ENCODE data around the gene PPP2R2B. TPM values are rescaled to one million over a fixed set of nuclear protein-coding genes. Genes with fewer than 3 reads are reported as not detected.

The PPP2R2B gene
- total RNA-seq, 3 donors from 2014 or later (not counting 1 experiment from before 2014, with no cell fraction given) = 44.9 to 68.3 (median 63.7) TPM

DNA sequence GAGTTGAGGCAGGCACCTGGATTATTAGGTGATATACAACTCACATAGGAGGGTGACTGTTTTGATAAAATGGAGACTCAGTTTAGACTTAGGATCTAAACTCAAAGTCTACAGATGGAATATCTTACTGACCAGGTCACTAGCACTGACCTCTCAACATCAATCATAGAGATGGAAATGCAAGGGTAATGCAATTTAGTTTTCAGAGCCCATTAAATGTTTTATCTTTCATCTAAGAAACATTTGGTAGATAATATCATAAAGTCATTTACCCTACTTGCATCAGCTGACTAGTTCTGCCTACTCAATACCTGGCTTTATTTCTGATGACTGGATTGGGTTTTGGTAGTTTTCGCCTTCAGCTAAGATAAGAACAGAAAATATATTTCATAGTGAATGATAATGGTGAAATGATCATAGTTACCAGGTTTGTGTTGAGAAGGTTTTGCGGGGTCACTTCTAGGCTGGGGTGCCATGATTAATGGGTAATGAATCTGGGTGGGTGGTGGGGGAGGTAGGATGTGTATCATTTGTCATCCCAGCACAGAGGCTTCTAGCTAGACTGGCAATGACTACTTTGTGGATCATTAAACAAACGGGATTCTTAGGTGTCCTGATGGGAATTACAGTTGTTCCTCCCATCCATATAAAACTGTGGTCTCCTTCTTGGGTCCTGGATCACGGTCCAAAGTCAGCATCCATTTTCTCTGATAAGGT lies 173.4 kb downstream of the PPP2R2B start:
- DNase-seq = no peak

DNA sequence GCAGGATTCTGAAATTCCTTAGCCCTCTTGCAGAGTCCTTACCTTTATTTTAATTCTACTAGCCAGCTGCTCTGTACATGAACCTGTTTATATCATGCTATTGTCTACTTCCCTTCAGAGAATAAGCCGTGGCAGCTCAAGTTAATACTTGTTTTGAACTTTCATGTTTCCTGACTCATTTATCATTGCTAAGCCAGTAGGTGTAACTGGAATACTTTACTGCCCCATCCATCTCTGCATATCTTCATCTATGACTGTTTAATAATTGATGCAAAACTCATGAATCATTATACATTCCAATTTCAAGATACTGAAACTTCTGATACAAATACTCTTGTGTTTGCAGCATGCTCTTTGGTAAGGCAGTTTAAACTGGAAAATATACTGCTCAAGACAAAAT lies 174.7 kb downstream of the PPP2R2B start:
- Mint-ChIP-seq H3K27me3 (ENCODE audit: low read depth in 2 of 2) (no peaks in the 10 kb centered on the region), H3K4me1 (peaks cover 40 to 56% of the 10 kb centered on the region in 2 donors), H3K4me3 (no peak overlapping the region), H3K27ac (peak overlapping the region; percentile 18 to 56), H3K9me3 (no peaks in the 10 kb centered on the region), H3K36me3 (no peaks in the 10 kb centered on the region)
- DNase-seq = no peak
- H3K36me3 ChIP-seq (ENCODE audit: control insufficient read depth, insufficient read depth, low read length) = peaks cover 7% of the 10 kb centered on the region
- no peaks in the 10 kb centered on the region for H3K4me1 ChIP-seq (ENCODE audit: control insufficient read depth, insufficient read depth, low read length)
- intact Hi-C loops (cut with micrococcal nuclease) = loop anchor here (10.0 kb wide), 1 partner anchor 91 kb away; no protein-coding TSS in a partner anchor
- H3K27ac ChIP-seq (ENCODE audit: low read length) = no peak overlapping the region
- no peaks in the 10 kb centered on the region for H3K27me3 ChIP-seq (ENCODE audit: control insufficient read depth, insufficient read depth, low read length)
- no peaks in the 10 kb centered on the region for H3K9me3 ChIP-seq (ENCODE audit: control insufficient read depth, insufficient read depth, low read length)
- 40% methylated on average over 1 of the region's 1 CpG for WGBS (ENCODE audit: insufficient coverage)
- no peak for ATAC-seq
- H3K4me3 ChIP-seq (ENCODE audit: low read length) = no peak overlapping the region
- TF ChIP-seq, protein P1, sequence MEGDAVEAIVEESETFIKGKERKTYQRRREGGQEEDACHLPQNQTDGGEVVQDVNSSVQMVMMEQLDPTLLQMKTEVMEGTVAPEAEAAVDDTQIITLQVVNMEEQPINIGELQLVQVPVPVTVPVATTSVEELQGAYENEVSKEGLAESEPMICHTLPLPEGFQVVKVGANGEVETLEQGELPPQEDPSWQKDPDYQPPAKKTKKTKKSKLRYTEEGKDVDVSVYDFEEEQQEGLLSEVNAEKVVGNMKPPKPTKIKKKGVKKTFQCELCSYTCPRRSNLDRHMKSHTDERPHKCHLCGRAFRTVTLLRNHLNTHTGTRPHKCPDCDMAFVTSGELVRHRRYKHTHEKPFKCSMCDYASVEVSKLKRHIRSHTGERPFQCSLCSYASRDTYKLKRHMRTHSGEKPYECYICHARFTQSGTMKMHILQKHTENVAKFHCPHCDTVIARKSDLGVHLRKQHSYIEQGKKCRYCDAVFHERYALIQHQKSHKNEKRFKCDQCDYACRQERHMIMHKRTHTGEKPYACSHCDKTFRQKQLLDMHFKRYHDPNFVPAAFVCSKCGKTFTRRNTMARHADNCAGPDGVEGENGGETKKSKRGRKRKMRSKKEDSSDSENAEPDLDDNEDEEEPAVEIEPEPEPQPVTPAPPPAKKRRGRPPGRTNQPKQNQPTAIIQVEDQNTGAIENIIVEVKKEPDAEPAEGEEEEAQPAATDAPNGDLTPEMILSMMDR (IDR thresholded peaks at IDR 0.05) = no peak

More for the DNA sequence above, 173.4 kb downstream of the PPP2R2B start:
- peaks cover 5% of the 10 kb centered on the region for H3K36me3 ChIP-seq (ENCODE audit: control insufficient read depth, insufficient read depth, low read length)
- H3K9me3 ChIP-seq (ENCODE audit: control insufficient read depth, insufficient read depth, low read length) = no peaks in the 10 kb centered on the region
- WGBS (ENCODE audit: insufficient coverage) = 93% methylated on average over 2 of the region's 4 CpGs
- Mint-ChIP-seq H3K4me1 (peaks cover 45 to 65% of the 10 kb centered on the region in 2 donors), H3K9me3 (no peaks in the 10 kb centered on the region), H3K36me3 (no peaks in the 10 kb centered on the region), H3K27me3 (ENCODE audit: low read depth in 2 of 2) (no peaks in the 10 kb centered on the region), H3K27ac (no peak overlapping the region), H3K4me3 (no peak overlapping the region)
- no peak overlapping the region for H3K4me3 ChIP-seq (ENCODE audit: low read length)
- no peaks in the 10 kb centered on the region for H3K27me3 ChIP-seq (ENCODE audit: control insufficient read depth, insufficient read depth, low read length)
- TF ChIP-seq, protein P1 (IDR thresholded peaks at IDR 0.05) = no peak
- H3K4me1 ChIP-seq (ENCODE audit: control insufficient read depth, insufficient read depth, low read length) = no peaks in the 10 kb centered on the region
- intact Hi-C loops (cut with micrococcal nuclease) = loop anchor here (10.0 kb wide), 1 partner anchor 90 kb away; no protein-coding TSS in a partner anchor
- ATAC-seq = no peak
- no peak overlapping the region for H3K27ac ChIP-seq (ENCODE audit: low read length)

DNA sequence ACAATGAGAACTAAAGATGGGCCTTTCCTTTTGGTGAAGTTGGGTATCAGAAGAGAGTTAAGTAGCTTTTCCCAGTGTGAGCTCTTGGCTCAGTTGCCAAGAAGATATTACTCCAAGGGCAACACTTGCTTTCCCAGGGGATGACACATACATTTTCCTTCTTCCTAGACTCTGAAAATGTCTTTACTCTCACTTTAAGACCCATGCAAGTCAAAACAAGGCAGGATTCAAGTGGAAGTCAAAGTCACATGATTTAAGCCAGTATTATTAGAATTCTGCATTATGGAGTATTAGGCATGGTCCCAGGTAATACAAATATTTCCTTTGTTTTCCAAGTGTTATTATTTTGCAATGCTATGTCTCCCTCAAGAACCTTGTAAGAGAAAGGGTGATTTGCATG lies 175.1 kb downstream of the PPP2R2B start:
- no peak for ATAC-seq
- Mint-ChIP-seq H3K4me1 (peaks cover 44 to 54% of the 10 kb centered on the region in 2 donors), H3K27ac (peak overlapping the region; percentile 27 to 56), H3K27me3 (ENCODE audit: low read depth in 2 of 2) (no peaks in the 10 kb centered on the region), H3K36me3 (no peaks in the 10 kb centered on the region), H3K9me3 (no peaks in the 10 kb centered on the region), H3K4me3 (no peak overlapping the region)
- DNase-seq = no peak
- H3K27me3 ChIP-seq (ENCODE audit: control insufficient read depth, insufficient read depth, low read length) = no peaks in the 10 kb centered on the region
- TF ChIP-seq, protein P1 (IDR thresholded peaks at IDR 0.05) = no peak
- no peak overlapping the region for H3K27ac ChIP-seq (ENCODE audit: low read length)
- no peaks in the 10 kb centered on the region for H3K9me3 ChIP-seq (ENCODE audit: control insufficient read depth, insufficient read depth, low read length)
- peaks cover 7% of the 10 kb centered on the region for H3K36me3 ChIP-seq (ENCODE audit: control insufficient read depth, insufficient read depth, low read length)
- no peak overlapping the region for H3K4me3 ChIP-seq (ENCODE audit: low read length)
- H3K4me1 ChIP-seq (ENCODE audit: control insufficient read depth, insufficient read depth, low read length) = no peaks in the 10 kb centered on the region
- intact Hi-C loops (cut with micrococcal nuclease) = loop anchor here (10.0 kb wide), 1 partner anchor 91 kb away; no protein-coding TSS in a partner anchor

Data from natural killer cell (primary cell).